Measurements from ENCODE around the gene NDUFS4.

Gene NDUFS4

DNA sequence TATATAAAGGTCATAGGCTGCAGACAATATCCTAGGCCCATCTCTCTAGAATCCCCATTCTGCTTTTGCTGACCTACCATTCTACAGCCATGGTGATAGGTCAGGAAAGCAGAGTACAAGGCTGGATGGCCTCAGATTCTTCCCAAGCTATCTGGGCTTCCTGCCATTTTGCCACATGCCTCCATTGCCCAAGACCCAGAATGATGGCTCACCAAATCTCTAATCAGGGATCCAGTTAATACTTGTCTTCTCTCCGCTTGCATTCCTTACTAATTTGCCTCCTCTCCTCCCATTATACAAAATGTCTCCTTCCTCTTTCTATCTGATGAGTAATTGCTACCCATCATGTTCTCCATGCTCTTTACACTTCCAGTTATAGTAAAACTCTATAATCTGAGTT lies 22.7 kb upstream of the NDUFS4 start:
- TF ChIP-seq TAF1 (IDR thresholded peaks at IDR 0.05; ENCODE audit: borderline replicate concordance, insufficient read depth, low read length): no peak
- TF ChIP-seq FOXP2 (optimal IDR thresholded peaks at IDR 0.05; ENCODE audit: borderline replicate concordance, extremely low read depth, extremely low read length, insufficient read depth): no peak
- TF ChIP-seq, protein P1, sequence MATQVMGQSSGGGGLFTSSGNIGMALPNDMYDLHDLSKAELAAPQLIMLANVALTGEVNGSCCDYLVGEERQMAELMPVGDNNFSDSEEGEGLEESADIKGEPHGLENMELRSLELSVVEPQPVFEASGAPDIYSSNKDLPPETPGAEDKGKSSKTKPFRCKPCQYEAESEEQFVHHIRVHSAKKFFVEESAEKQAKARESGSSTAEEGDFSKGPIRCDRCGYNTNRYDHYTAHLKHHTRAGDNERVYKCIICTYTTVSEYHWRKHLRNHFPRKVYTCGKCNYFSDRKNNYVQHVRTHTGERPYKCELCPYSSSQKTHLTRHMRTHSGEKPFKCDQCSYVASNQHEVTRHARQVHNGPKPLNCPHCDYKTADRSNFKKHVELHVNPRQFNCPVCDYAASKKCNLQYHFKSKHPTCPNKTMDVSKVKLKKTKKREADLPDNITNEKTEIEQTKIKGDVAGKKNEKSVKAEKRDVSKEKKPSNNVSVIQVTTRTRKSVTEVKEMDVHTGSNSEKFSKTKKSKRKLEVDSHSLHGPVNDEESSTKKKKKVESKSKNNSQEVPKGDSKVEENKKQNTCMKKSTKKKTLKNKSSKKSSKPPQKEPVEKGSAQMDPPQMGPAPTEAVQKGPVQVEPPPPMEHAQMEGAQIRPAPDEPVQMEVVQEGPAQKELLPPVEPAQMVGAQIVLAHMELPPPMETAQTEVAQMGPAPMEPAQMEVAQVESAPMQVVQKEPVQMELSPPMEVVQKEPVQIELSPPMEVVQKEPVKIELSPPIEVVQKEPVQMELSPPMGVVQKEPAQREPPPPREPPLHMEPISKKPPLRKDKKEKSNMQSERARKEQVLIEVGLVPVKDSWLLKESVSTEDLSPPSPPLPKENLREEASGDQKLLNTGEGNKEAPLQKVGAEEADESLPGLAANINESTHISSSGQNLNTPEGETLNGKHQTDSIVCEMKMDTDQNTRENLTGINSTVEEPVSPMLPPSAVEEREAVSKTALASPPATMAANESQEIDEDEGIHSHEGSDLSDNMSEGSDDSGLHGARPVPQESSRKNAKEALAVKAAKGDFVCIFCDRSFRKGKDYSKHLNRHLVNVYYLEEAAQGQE (IDR thresholded peaks at IDR 0.05; ENCODE audit: insufficient read depth in 1 of 2, low read depth in 2 of 2, low read length in 2 of 2): no peak
- TF ChIP-seq POLR2AphosphoS5 (IDR thresholded peaks at IDR 0.05; ENCODE audit: low read depth, low read length): no peak
- TF ChIP-seq SIN3A (IDR thresholded peaks at IDR 0.05; ENCODE audit: borderline replicate concordance, insufficient read depth, low read length): no peak

DNA sequence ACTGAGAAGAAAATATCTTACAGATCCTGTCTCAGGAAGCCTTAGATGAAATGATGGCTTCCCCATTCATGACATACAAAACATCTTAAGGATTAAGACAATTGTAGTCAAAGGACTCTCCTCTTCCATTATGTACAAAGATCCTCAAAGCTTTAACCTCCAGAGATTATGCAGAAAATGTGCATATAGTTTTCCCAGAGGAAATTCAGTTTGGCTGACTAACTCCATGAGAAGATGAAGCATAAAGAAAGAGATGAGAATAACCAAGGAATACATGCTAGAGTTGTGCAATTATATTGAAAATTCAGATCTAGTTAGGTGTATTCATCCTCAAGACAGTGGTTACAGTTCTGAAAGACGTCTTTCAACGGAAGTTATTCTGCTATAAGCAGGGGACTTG lies 18.6 kb upstream of the NDUFS4 start:
- TF ChIP-seq POLR2AphosphoS5 (IDR thresholded peaks at IDR 0.05; ENCODE audit: low read depth, low read length): no peak
- no peak for TF ChIP-seq FOXP2 (optimal IDR thresholded peaks at IDR 0.05; ENCODE audit: borderline replicate concordance, extremely low read depth, extremely low read length, insufficient read depth)
- no peak for TF ChIP-seq SIN3A (IDR thresholded peaks at IDR 0.05; ENCODE audit: borderline replicate concordance, insufficient read depth, low read length)
- TF ChIP-seq, protein P1 (IDR thresholded peaks at IDR 0.05; ENCODE audit: insufficient read depth in 1 of 2, low read depth in 2 of 2, low read length in 2 of 2): no peak
- TF ChIP-seq TAF1 (IDR thresholded peaks at IDR 0.05; ENCODE audit: borderline replicate concordance, insufficient read depth, low read length): no peak

GRCh38 chr5:53542926-53543325 lies 17.5 kb upstream of the NDUFS4 start:
- TF ChIP-seq FOXP2 (optimal IDR thresholded peaks at IDR 0.05; ENCODE audit: borderline replicate concordance, extremely low read depth, extremely low read length, insufficient read depth) (no peak), SIN3A (IDR thresholded peaks at IDR 0.05; ENCODE audit: borderline replicate concordance, insufficient read depth, low read length) (no peak), TAF1 (IDR thresholded peaks at IDR 0.05; ENCODE audit: borderline replicate concordance, insufficient read depth, low read length) (no peak), POLR2AphosphoS5 (IDR thresholded peaks at IDR 0.05; ENCODE audit: low read depth, low read length) (no peak)
- TF ChIP-seq, protein P1 (IDR thresholded peaks at IDR 0.05; ENCODE audit: insufficient read depth in 1 of 2, low read depth in 2 of 2, low read length in 2 of 2): no peak

- TF ChIP-seq SIN3A (IDR thresholded peaks at IDR 0.05; ENCODE audit: borderline replicate concordance, insufficient read depth, low read length) (no peak), FOXP2 (optimal IDR thresholded peaks at IDR 0.05; ENCODE audit: borderline replicate concordance, extremely low read depth, extremely low read length, insufficient read depth) (no peak), TAF1 (IDR thresholded peaks at IDR 0.05; ENCODE audit: borderline replicate concordance, insufficient read depth, low read length) (no peak), POLR2AphosphoS5 (IDR thresholded peaks at IDR 0.05; ENCODE audit: low read depth, low read length) (no peak)
- TF ChIP-seq, protein P1 (IDR thresholded peaks at IDR 0.05; ENCODE audit: insufficient read depth in 1 of 2, low read depth in 2 of 2, low read length in 2 of 2): no peak
These were observed 17.0 kb upstream of the NDUFS4 start for GRCh38 chr5:53543401-53543800.

- no peak for TF ChIP-seq SIN3A (IDR thresholded peaks at IDR 0.05; ENCODE audit: borderline replicate concordance, insufficient read depth, low read length)
- TF ChIP-seq, protein P1 (IDR thresholded peaks at IDR 0.05; ENCODE audit: insufficient read depth in 1 of 2, low read depth in 2 of 2, low read length in 2 of 2): no peak
- TF ChIP-seq FOXP2 (optimal IDR thresholded peaks at IDR 0.05; ENCODE audit: borderline replicate concordance, extremely low read depth, extremely low read length, insufficient read depth): no peak
- TF ChIP-seq POLR2AphosphoS5 (IDR thresholded peaks at IDR 0.05; ENCODE audit: low read depth, low read length): no peak
- no peak for TF ChIP-seq TAF1 (IDR thresholded peaks at IDR 0.05; ENCODE audit: borderline replicate concordance, insufficient read depth, low read length)
These were observed 14.7 kb upstream of the NDUFS4 start for GRCh38 chr5:53545744-53546143.
